Endothelial cell of umbilical vein (primary cell): ENCODE results near the gene AMPD1.

Experiments used
- POLR2A ChIP-seq: IDR thresholded peaks from 2 replicates; pipeline ENCODE4 v1.6.1; 2012; ENCODE audit warnings: low read depth, mild to moderate bottlenecking, control low read depth, low read length
- POLR2AphosphoS5 ChIP-seq: IDR thresholded peaks from 2 replicates; pipeline ENCODE4 v1.6.1; 2012; ENCODE audit warnings: low read depth, mild to moderate bottlenecking, control low read depth, low read length, moderate library complexity; ENCODE audit not compliant: insufficient read depth
- TF ChIP-seq, protein P1 (sequence below), 2 donors: IDR thresholded peaks; 1 replicate in 1 of 2; 2 replicates in 1 of 2; pipeline ENCODE4 v1.5.1; 2011; ENCODE audit warnings: low read length in 2 of 2, mild to moderate bottlenecking in 2 of 2, moderate library complexity in 2 of 2, control low read depth in 1 of 2, inconsistent platforms in 1 of 2, low read depth in 1 of 2; ENCODE audit not compliant: insufficient read depth in 1 of 2; ENCODE audit errors: extremely low read depth in 1 of 2

DNA sequence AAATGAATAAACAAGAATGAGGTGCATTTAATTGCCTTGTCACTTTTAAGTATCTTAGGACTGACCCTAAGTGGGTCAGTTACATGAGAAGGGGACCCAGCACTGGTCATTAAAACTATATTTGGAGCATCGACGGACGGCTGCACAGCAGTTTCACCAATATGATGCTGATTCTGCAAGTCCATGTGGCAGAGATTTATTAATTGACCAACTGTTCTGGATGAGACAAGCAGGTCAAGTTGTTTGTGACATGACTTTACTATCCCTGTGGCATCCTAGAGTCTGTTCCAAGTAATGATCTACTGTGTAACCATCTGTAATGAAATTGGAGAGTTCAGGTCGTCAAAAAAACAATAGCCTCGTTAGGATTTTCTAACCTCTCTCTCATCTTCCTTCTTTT lies 9.5 kb downstream of the AMPD1 start:
- TF ChIP-seq, protein P1, sequence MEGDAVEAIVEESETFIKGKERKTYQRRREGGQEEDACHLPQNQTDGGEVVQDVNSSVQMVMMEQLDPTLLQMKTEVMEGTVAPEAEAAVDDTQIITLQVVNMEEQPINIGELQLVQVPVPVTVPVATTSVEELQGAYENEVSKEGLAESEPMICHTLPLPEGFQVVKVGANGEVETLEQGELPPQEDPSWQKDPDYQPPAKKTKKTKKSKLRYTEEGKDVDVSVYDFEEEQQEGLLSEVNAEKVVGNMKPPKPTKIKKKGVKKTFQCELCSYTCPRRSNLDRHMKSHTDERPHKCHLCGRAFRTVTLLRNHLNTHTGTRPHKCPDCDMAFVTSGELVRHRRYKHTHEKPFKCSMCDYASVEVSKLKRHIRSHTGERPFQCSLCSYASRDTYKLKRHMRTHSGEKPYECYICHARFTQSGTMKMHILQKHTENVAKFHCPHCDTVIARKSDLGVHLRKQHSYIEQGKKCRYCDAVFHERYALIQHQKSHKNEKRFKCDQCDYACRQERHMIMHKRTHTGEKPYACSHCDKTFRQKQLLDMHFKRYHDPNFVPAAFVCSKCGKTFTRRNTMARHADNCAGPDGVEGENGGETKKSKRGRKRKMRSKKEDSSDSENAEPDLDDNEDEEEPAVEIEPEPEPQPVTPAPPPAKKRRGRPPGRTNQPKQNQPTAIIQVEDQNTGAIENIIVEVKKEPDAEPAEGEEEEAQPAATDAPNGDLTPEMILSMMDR (IDR thresholded peaks at IDR 0.05; ENCODE audit: extremely low read depth in 1 of 2, insufficient read depth in 1 of 2, low read depth in 1 of 2, low read length in 2 of 2), result no peak
- TF ChIP-seq POLR2A, result no peak
- TF ChIP-seq POLR2AphosphoS5, result no peak
